Measurements from ENCODE around the gene IKZF3.

GRCh38 chr17:39828443-39828842 lies 35.7 kb downstream of the IKZF3 start:
- TF ChIP-seq USF1 (IDR thresholded peaks at IDR 0.05; ENCODE audit: borderline replicate concordance, low read depth) = no peak
- no peak for TF ChIP-seq CTCF (IDR thresholded peaks at IDR 0.05)
- no peak for TF ChIP-seq NRF1 (IDR thresholded peaks at IDR 0.05; ENCODE audit: low read depth, low read length)
- no peak for TF ChIP-seq GATA2 (CRISPR knock-in tag; IDR thresholded peaks at IDR 0.05)
- no peak for TF ChIP-seq USF2 (IDR thresholded peaks at IDR 0.05; ENCODE audit: borderline replicate concordance, low read depth, low read length)
- no peak for TF ChIP-seq ZBTB33 (IDR thresholded peaks at IDR 0.05; ENCODE audit: borderline replicate concordance, low read depth)
- TF ChIP-seq NFIC (IDR thresholded peaks at IDR 0.05; ENCODE audit: borderline replicate concordance) = no peak
- TF ChIP-seq POLR2AphosphoS5 (IDR thresholded peaks at IDR 0.05; ENCODE audit: low read depth, low read length) = no peak

Data from SK-N-SH (cell line).